Subcutaneous adipose tissue (tissue), 4 donors: ENCODE results near the gene PLIN1. TPM values are rescaled to one million over a fixed set of nuclear protein-coding genes. Genes with fewer than 3 reads are reported as not detected.

Source experiments
- CTCF ChIP-seq: fragments of 450-650 bp; IDR thresholded peaks from one replicate; pipeline ENCODE4 v1.5.1; 2016; ENCODE audit warnings: low read depth, mild to moderate bottlenecking, control low read depth, antibody characterized with exemption, moderate library complexity
- total RNA-seq, 4 donors: library from RNA; depleted of rRNA; stranded (reverse); fragments of >200 nt; gene quantifications; one replicate each; pipeline ENCODE4 v1.1.0, GENCODE V29; 2016

PLIN1 gene, protein sequence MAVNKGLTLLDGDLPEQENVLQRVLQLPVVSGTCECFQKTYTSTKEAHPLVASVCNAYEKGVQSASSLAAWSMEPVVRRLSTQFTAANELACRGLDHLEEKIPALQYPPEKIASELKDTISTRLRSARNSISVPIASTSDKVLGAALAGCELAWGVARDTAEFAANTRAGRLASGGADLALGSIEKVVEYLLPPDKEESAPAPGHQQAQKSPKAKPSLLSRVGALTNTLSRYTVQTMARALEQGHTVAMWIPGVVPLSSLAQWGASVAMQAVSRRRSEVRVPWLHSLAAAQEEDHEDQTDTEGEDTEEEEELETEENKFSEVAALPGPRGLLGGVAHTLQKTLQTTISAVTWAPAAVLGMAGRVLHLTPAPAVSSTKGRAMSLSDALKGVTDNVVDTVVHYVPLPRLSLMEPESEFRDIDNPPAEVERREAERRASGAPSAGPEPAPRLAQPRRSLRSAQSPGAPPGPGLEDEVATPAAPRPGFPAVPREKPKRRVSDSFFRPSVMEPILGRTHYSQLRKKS
- total RNA-seq = 1,000 to 10,000 TPM in 3 of 4 donors, 100 to 1,000 TPM in 1; 722 to 3,387 (median 1,779) TPM

DNA sequence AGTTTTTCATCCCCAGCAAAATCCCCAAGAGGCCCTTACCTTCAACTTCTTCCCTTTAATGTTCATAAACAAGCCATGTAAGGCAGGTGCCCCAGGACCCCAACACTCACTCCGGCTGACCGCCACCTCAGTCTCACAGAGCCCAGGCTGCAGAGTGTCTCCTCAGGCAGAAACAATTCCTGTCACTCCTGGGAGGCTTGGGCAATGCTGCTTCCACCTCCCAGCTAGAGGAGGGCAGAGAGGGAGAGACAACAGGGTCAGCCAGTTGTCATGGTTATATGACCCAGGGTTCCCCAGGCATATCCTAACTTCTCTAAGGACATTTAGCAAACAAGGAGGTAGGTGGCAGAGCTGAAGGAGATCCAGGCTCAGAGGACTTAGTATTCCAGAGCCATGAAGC, at the start of gene PLIN1:
TSS of gene PLIN1 (minus strand) at position 156 of the 400 bp plus-strand sequence. CDS start 1,878 bp downstream, outside the sequence.
- TF ChIP-seq CTCF = no peak

DNA sequence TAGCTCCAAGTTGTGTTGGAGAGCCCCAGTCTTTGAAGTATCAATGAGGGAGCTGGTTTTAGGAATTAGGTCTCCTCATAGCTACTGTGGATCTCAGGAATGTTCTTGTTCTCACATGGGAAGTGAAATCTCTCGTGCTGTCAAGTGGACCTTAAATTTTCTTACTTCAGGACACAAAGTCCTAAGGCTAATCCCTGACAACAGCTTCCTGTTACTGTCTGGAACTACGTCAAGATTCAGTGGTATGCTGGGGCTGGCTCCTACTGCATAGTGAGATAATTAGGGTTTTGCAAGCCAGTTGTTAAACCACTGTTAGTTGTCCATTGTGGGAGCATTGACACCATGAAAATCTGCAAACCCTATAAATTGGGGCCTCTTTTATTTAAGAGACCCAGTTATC, 49.1 kb upstream of the PLIN1 start:
- TF ChIP-seq CTCF = no peak

GRCh38 chr15:89725064-89725463, 45.9 kb upstream of the PLIN1 start:
- TF ChIP-seq CTCF = no peak

- TF ChIP-seq CTCF = no peak
Measured at GRCh38 chr15:89724621-89725020, 45.5 kb upstream of the PLIN1 start.

- no peak for TF ChIP-seq CTCF
Measured at GRCh38 chr15:89723031-89723430, 43.9 kb upstream of the PLIN1 start.

DNA sequence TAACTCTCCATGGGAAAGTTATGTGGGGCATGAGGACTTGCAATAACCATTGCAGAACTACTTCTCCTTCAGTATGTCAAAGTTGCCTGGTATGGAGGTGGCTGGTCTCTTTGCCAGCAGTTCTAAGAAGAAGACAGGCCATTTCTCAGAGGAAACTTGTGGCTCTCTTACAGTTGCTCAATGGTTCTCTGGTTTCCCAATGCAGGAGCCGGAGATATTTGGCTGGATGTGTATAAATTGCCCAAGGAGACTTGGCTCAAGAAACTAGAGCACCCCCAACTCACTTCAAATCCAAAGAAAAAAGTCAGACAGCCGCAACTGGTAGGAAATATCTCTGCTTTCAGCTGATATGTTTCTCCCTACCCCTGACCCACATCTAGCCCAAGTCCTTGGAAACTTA, 35.6 kb upstream of the PLIN1 start:
- TF ChIP-seq CTCF = no peak

GRCh38 chr15:89707577-89707976, 28.4 kb upstream of the PLIN1 start:
- TF ChIP-seq CTCF = no peak
